Chondrocyte (in vitro differentiated cells): Measurements from ENCODE around the gene DST. TPM values are rescaled to one million over a fixed set of nuclear protein-coding genes. Genes with fewer than 3 reads are reported as not detected.

Experiments
- DNase-seq: peaks from one replicate; pipeline ENCODE4 v3.0.0; 2021; ENCODE audit warnings: mixed read lengths, low spot score
- H3K27ac Mint-ChIP-seq: one replicate; pipeline ENCODE4 v1.8.0; 2021; ENCODE audit warnings: mild to moderate bottlenecking, moderate library complexity, mixed read lengths; ENCODE audit not compliant: unreplicated experiment
- H3K27me3 Mint-ChIP-seq: 2 replicates; pipeline ENCODE4 v1.8.0; 2021; ENCODE audit warnings: low read depth, mixed read lengths
- H3K36me3 Mint-ChIP-seq: 2 replicates; pipeline ENCODE4 v1.8.0; 2021; ENCODE audit warnings: low read depth, mixed read lengths
- H3K4me1 Mint-ChIP-seq: 2 replicates; pipeline ENCODE4 v1.8.0; 2021; ENCODE audit warnings: low read depth, mild to moderate bottlenecking, mixed read lengths
- H3K4me3 Mint-ChIP-seq: one replicate; pipeline ENCODE4 v1.8.0; 2021; ENCODE audit warnings: mild to moderate bottlenecking, moderate library complexity, mixed read lengths; ENCODE audit not compliant: unreplicated experiment
- H3K9me3 Mint-ChIP-seq: 2 replicates; pipeline ENCODE4 v1.8.0; 2021; ENCODE audit warnings: low read depth, mixed read lengths
- total RNA-seq: library from RNA; stranded (reverse); gene quantifications from 3 replicates; pipeline ENCODE4 v1.2.1, GENCODE V29; 2021
- TF ChIP-seq, protein P1 (sequence below): fragments of 200-600 bp; sonication (generic); IDR thresholded peaks from 2 replicates; pipeline ENCODE4 v1.5.0; 2021; ENCODE audit warnings: antibody characterized with exemption, mild to moderate bottlenecking, moderate library complexity

The DST gene
- total RNA-seq, 1 donor from 2014 or later = 168 TPM

DNA sequence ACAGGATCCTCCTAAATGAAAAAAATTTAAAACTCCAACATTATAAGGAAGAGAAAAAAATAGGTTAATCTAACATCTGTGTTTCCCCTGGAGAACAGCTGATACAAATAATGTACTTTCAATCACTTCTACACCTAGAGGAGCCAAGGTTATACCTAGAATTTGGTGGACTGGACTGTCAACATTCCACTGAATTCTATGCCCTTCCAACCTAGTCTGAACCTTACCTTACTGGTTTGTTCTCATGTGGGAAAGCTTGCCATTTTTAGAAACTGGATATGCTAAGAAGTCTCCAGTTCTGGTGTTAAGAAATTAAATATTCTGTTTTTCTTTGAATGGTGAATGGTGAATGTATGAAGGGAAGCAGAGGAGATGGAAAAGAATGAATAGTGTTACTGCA lies 162.4 kb downstream of the DST start:
- TF ChIP-seq, protein P1, sequence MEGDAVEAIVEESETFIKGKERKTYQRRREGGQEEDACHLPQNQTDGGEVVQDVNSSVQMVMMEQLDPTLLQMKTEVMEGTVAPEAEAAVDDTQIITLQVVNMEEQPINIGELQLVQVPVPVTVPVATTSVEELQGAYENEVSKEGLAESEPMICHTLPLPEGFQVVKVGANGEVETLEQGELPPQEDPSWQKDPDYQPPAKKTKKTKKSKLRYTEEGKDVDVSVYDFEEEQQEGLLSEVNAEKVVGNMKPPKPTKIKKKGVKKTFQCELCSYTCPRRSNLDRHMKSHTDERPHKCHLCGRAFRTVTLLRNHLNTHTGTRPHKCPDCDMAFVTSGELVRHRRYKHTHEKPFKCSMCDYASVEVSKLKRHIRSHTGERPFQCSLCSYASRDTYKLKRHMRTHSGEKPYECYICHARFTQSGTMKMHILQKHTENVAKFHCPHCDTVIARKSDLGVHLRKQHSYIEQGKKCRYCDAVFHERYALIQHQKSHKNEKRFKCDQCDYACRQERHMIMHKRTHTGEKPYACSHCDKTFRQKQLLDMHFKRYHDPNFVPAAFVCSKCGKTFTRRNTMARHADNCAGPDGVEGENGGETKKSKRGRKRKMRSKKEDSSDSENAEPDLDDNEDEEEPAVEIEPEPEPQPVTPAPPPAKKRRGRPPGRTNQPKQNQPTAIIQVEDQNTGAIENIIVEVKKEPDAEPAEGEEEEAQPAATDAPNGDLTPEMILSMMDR = no peak
- H3K27ac Mint-ChIP-seq = no peak overlapping the region
- H3K4me1 Mint-ChIP-seq = no peaks in the 10 kb centered on the region
- H3K27me3 Mint-ChIP-seq = no peaks in the 10 kb centered on the region
- DNase-seq = no peak
- peaks cover 8% of the 10 kb centered on the region for H3K9me3 Mint-ChIP-seq
- peaks cover 40% of the 10 kb centered on the region for H3K36me3 Mint-ChIP-seq
- H3K4me3 Mint-ChIP-seq = no peak overlapping the region

- Mint-ChIP-seq H3K27ac (no peak overlapping the region), H3K36me3 (peaks cover 38% of the 10 kb centered on the region), H3K9me3 (peaks cover 8% of the 10 kb centered on the region), H3K27me3 (no peaks in the 10 kb centered on the region), H3K4me1 (no peaks in the 10 kb centered on the region), H3K4me3 (no peak overlapping the region)
- DNase-seq = no peak
- TF ChIP-seq, protein P1 = no peak
Observed at GRCh38 chr6:56479381-56479780, 163.3 kb downstream of the DST start.

DNA sequence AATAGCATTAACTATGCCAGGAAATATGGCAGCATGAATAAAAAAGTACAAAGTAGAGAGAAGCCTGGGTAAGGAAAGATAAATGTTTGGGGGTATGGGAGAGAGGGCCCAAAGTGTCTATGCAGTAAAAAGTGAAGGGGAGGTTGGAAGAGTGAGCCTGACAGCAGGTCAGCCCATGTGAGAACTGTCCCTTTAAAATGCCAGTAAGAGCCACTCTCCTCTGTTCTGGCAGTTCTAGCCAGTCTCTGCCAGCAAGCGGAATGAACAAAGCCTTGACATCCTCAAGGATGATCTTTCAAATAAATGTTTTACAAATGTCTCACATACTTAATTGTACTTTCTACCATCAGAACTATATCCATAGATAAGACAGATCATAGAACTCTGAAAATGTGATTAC lies 164.5 kb downstream of the DST start:
- H3K27me3 Mint-ChIP-seq = no peaks in the 10 kb centered on the region
- H3K27ac Mint-ChIP-seq = peak overlapping the region; percentile 8
- no peak overlapping the region for H3K4me3 Mint-ChIP-seq
- peaks cover 8% of the 10 kb centered on the region for H3K9me3 Mint-ChIP-seq
- peaks cover 40% of the 10 kb centered on the region for H3K36me3 Mint-ChIP-seq
- DNase-seq = no peak
- no peaks in the 10 kb centered on the region for H3K4me1 Mint-ChIP-seq
- TF ChIP-seq, protein P1 = no peak

- Mint-ChIP-seq H3K4me1 (no peaks in the 10 kb centered on the region), H3K27ac (no peak overlapping the region), H3K4me3 (no peak overlapping the region), H3K9me3 (peaks cover 8% of the 10 kb centered on the region), H3K27me3 (no peaks in the 10 kb centered on the region), H3K36me3 (peaks cover 43% of the 10 kb centered on the region)
- TF ChIP-seq, protein P1 = no peak
- DNase-seq = no peak
Observed at GRCh38 chr6:56477241-56477640, 165.4 kb downstream of the DST start.

DNA sequence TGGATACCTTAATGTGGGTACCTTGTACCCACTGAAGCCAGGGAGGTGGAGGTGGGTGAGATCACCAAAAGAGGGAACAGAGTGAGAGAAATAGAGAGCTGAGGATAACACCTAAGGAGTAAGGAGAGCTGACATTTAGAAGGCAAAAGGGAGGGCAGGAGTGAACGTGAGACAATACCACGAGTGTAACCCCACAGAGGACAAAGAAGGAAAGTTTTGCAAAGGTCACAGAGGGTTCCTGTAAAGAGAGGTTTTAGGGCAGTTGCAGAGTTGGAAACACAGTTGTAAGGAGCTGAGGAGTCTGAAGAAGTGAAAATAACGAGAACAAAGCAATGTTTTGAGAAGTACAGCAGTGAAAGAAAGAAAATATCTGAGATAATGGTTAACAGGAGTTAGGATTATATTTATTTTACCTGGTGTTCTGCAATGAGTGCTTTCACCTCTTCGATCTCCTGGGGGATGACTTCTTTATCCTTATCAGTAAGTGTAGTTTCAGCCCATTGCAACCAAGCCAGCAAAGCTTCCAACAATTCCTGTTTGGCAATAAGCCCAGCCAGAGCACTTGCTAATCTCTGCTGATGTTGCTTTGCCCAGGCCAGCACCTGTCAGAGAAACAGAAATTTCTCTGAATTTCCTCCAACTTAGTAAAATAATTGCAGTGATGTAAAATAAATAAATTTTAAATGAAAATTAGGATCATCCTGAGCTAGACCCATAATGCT lies 166.8 kb downstream of the DST start:
- peaks cover 8% of the 10 kb centered on the region for H3K9me3 Mint-ChIP-seq
- H3K4me3 Mint-ChIP-seq = no peak overlapping the region
- no peak overlapping the region for H3K27ac Mint-ChIP-seq
- H3K4me1 Mint-ChIP-seq = no peaks in the 10 kb centered on the region
- no peak for DNase-seq
- no peaks in the 10 kb centered on the region for H3K27me3 Mint-ChIP-seq
- TF ChIP-seq, protein P1 = no peak
- H3K36me3 Mint-ChIP-seq = peaks cover 42% of the 10 kb centered on the region
